ENCODE data around the gene CLEC10A.
"Not testable (repeated sequence)": the region's sequence is repeated elsewhere in the genome, so short reads cannot be mapped to it uniquely, and the experiment has no call there.

CLEC10A gene, protein sequence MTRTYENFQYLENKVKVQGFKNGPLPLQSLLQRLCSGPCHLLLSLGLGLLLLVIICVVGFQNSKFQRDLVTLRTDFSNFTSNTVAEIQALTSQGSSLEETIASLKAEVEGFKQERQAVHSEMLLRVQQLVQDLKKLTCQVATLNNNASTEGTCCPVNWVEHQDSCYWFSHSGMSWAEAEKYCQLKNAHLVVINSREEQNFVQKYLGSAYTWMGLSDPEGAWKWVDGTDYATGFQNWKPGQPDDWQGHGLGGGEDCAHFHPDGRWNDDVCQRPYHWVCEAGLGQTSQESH

DNA sequence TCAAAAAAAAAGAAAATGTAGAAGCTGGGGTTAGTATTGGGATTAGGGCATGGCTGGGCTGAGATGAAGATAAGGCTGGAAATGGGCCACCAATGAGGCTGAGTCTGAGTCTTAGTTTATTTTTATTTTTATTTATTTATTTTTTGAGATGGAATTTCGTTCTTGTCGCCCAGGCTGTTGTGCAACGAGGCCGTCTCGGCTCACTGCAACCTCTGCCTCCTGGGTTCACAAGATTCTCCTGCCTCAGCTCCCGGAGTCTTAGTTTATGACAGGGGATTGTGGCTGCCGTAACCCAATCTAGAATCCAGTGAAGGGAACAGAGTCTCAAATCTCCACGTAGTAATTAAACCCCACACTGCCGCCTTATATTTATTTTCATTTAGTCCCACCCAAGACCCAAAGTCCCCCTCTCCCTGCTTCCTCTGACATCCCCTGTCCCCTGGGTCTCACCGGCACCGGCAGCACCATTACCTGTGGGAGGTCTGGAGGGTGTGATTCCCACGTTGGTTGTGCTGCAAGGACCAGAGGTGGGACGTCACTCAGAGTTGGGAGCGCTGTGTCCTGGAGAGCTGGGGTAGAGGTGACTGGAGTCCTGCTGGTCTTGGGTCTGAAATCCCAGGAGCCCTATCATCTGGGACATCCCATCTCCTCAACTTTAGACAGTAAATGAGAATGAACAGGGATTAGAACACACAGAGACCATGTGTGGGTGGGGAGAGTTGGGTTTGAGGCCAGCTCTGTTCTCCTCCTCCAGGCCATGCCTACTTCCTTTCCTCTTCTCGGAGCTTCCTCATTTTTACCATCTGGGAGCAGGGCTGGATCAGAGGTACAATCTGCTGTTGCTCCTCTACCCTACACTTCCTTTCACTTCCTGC lies at the start of gene CLEC10A:
Gene CLEC10A (minus strand): TSS at position 671 of the 875 bp plus-strand sequence. CDS start 1,439 bp downstream, outside the sequence.
- DNase-seq (ENCODE audit: low spot score): no peak

DNA sequence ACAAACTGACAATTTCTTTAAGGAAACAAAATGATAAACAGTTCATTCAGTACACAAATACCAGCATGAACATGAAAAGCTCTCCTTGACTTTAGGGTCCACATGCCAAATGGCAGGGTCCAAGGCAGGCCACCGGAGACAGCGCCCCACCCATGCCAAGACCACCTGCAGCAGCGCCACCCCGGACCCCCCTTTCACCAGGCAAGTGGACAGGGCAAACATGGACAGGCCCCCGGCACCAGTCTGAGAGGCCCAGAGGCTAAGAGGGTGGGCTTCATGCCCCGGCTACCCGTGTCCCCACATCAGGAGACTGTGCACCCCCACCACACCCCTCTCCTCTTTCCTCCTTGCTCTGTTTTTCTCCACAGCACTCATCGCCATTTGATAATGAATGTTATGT lies 49.3 kb upstream of the CLEC10A start:
- no peak for DNase-seq (ENCODE audit: low spot score)

DNA sequence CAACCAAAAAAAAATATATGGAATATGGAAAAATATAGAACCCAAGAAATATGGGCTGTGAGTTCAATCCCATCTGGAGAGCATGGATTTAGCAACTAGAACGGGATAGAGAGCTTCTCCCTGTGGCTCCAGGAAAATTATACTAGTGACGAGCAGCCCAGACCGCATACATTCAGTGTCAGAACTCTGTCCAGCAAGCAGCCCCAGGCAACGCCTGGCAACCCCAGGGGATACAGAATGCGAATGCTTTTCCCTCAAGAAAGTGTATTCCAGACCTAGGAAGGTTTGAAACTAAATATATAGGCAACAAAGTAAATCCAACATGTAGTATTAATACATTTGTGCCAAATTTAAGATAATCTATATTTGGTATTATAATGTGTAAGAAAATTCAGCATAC lies 48.1 kb upstream of the CLEC10A start:
- DNase-seq (ENCODE audit: low spot score): no peak

DNA sequence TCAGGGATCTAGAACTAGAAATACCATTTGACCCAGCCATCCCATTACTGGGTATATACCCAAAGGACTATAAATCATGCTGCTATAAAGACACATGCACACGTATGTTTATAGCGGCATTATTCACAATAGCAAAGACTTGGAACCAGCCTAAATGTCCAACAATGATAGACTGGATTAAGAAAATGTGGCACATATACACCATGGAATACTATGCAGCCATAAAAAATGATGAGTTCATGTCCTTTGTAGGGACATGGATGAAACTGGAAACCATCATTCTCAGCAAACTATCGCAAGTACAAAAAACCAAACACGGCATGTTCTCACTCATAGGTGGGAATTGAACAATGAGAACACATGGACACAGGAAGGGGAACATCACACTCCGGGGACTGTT lies 47.5 kb upstream of the CLEC10A start:
- not testable (repeated sequence) for DNase-seq (ENCODE audit: low spot score)

DNA sequence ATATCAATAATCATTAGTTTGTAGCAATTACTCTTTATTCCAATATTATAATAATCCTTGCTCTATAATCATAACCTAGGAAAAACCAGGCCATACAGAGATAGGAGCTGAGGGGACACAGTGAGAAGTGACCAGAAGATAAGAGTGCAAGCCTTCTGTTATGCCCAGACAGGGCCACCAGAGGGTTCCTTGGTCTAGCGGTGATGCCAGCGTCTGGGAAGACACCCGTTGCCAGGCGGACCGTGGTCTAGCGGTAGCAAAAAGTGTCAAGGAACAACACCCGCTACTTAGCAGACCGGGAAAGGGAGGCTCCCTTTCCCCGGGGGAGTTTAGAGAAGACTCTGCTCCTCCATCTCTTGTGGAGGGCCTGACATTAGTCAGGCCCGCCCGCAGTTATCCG lies 46.3 kb upstream of the CLEC10A start:
- not testable (repeated sequence) for DNase-seq (ENCODE audit: low spot score)

DNA sequence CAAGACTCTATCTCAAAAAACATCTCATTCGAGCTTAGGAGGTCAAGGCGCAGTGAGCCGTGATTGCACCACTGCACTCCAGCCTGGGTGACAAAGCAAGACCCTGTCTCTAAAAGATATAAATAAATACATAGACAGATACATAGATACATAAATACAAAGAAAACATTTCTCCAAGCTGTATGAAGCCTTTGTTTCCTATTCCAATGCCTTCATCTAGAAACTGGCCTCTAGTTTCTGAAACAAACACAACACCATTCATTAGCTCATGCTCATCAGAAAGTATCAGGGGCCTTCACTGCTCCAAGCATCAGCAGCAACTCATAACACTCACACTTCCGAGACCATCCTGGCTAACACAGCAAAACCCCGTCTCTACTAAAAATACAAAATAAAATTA lies 44.9 kb upstream of the CLEC10A start:
- DNase-seq (ENCODE audit: low spot score): no peak

DNA sequence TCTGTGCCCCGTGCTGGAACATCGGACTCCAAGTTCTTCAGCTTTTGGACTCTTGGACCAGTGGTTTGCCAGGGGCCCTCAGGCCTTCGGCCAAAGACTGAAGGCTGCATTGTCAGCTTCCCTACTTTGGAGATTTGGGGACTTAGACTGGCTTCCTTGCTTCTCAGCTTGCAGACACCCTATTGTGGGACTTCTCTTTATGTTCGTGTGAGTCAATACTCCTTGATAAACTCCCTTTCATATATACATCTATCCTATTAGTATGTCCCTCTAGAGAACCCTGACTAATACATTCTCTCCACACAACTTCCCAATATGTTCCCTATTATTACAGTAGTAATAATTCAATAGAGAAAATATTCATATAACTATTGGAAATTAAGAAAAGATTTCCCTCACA lies 43.8 kb upstream of the CLEC10A start:
- DNase-seq (ENCODE audit: low spot score): no peak

DNA sequence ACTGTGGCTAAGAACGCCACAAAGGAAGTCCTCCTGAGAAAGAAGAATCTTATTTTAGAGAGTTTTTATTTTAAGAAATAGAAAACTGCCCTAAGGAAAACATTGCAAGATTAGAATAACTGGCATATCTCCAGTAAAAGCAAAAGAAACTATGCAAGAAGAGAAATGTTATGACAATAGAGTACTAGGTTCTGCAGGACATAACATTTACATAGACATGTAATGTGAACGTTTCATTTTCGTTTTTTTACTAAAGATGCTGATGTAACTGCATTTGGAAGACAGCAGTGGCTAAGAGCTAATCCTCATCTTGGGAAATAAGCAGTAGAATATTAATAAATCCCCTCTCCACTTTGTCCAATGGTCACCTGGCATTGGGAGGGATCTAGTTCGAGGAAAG lies 42.3 kb upstream of the CLEC10A start:
- no peak for DNase-seq (ENCODE audit: low spot score)

DNA sequence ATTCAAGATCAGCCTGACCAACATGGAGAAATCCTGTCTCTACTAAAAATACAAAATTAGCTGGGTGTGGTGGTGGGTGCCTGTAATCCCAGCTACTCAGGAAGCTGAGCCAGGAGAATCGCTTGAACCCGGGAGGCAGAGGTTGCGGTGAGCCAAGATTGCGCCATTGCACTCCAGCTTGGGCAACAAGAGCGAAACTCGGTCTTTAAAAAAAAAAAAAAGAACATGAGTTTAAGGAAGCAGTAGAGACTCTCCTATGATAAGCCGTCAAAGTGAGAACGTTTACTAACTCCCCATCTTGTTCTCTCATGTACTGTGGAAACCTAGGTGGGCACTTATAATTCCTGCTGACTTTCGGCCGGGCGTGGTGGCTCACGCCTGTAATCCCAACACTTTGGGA lies 40.6 kb upstream of the CLEC10A start:
- not testable (repeated sequence) for DNase-seq (ENCODE audit: low spot score)

DNA sequence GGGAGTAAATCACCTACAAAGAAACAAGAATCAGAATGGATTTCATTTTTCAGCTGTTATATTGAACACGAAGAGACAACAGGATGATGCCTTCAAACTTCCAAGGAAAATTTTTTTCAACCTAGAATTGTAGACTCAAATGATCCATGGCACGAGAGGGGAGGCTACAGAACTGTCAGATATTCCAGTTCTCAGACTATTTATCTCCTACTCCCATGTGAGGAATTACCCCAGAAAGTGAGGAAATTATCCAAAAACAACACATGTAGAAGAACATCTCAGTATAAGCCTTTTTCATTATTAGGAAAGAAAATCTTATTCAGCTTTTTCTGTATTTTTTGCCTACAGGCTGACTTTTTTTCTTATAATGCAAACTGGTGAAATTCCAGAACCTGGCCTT lies 40.1 kb upstream of the CLEC10A start:
- DNase-seq (ENCODE audit: low spot score): no peak

DNA sequence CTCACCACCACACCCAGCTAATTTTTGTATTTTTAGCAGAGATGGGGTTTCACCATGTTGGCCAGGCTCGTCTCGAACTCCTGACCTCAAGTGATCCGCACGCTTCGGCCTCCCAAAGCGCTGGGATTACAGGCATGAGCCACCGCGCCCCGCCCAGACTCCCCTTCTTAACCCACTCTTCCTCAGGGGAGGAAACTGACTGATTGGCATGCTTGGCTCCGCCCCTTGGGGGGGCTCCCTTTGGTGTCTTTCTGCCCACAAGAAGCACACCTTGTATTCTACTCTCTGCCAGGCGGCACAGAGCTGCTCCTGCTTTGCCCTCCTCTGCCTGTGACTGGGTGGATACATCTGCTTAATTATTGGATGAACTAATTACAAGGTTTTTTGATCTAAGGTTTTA lies 39.3 kb upstream of the CLEC10A start:
- DNase-seq (ENCODE audit: low spot score): no peak

DNA sequence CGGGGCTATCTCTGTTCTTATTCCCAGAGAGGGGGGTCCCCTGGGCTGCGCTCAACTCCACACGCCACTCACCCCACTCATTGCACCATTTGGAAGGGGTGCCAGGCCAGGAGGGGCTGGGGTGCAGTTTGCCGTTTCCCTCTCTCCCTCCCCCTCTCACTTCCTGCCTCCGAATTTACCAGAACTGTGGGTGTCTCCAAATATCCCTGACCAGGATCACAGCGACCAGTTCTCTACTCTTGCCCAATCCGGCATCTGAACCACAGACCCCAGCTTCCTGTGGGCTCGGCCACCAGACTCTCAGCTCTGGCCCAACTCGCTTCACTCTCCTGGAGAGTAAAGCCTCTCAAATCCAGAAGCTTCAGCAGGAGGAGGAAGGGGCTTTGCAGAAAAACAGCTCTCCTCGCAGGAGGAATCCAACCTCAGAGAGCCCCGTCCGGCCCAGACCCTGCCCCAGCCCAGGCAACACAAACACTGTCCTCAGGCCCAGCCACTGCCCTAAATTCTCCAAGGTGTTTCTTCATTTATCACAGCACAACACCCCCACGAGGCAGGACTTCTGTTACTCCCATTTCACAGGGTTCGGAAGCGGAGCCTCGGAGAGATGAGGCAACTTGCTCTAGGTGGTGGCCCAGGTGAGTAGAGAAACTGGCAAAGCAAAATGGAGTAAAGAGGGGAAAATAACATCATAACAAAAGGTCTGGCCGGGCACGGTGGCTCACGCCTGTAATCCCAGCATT lies 35.0 kb upstream of the CLEC10A start:
- DNase-seq (ENCODE audit: low spot score): no peak

DNA sequence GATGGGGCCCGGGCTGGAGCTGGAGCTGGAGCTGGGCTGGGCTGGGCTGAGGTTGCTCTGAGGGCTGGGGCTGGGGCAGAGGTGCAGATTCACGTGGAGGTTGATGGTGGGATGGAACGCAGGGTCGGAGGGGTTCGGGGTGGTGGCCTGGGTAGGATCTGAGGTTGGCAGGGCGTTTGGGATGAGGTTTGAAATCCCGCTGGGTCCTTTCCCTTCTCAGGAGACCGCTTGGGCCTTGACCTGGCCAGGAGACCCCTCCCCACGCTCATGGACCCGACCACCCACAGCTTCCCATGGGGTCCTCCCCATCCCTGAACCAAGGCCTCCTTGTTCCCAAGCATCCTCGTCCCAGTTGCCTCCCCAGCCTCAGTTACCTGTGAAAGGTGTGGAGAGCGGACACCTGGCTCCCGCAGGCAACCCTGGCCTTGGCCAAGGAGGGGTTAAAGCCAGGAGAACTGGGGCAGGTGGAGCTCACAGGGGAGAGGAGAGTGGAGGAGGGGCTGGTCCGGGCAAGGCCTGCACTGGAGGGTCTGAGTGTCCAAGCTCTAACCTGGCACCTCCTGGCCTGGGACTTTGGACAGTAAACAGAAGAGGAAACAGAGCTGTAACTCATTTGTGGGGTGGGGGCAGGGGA lies 34.3 kb upstream of the CLEC10A start, which contains the start of gene ASGR2:
Gene ASGR2 (minus strand): TSS at position 582 of the 634 bp plus-strand sequence. CDS start 582 bp downstream, outside the sequence.
- no peak for DNase-seq (ENCODE audit: low spot score)

DNA sequence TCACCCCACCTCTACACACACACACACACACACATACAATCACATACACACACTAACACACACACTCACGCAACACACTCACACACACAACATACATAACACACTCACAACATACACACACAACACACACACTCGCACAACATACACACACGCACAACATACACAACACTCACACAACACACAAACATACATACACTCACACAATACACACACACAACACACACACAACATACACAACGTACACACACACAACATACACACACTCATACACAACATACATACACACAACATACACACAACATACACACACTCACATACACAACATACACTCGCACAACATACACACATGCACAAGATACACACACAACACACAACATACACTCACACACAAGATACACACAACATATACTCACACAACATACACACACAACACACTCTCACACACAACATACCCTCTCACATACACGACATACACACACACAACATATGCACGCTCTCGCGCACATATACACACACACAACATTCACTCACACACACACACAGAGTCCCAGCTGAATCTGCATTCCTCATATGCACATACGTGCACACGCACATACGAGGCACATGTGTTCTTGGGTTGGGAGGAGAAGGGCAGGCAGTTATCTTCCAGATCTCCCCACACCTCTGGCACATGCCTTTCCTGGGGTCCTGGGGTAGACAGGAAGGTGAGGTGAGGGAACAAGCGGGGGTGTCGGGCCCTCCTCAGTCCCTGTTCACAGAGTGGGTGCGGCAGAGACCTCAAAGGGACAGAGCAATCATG lies 33.4 kb upstream of the CLEC10A start:
- no peak for DNase-seq (ENCODE audit: low spot score)

DNA sequence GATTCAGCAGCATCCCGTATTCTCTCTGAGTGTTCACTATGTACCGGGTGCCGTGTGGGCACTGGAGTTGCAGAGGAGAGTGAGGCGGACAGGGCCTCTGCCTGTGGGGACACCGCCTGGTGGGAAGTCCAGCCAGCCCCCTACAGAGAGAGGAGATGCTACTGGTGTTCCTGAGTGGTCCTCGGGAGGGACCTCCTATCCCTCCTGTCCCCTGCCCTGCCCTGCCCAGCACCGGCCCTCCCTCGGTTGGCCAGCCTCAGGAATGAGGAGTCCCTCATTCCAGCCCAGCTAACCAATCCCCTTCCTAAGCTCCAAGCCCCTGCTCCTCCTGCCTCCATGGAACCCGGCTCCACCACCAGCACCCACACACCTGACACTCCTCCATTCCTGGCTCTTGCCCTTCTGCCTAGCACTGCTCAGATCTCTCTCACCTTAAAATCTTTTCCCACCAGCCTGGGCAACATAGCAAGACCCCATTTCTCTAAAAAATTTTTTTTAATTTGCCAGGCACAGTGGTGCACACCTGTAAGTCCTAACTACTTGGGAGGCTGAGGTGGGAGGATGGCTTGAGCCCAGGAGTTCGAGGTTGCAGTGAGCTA lies 32.6 kb upstream of the CLEC10A start:
- DNase-seq (ENCODE audit: low spot score): no peak

DNA sequence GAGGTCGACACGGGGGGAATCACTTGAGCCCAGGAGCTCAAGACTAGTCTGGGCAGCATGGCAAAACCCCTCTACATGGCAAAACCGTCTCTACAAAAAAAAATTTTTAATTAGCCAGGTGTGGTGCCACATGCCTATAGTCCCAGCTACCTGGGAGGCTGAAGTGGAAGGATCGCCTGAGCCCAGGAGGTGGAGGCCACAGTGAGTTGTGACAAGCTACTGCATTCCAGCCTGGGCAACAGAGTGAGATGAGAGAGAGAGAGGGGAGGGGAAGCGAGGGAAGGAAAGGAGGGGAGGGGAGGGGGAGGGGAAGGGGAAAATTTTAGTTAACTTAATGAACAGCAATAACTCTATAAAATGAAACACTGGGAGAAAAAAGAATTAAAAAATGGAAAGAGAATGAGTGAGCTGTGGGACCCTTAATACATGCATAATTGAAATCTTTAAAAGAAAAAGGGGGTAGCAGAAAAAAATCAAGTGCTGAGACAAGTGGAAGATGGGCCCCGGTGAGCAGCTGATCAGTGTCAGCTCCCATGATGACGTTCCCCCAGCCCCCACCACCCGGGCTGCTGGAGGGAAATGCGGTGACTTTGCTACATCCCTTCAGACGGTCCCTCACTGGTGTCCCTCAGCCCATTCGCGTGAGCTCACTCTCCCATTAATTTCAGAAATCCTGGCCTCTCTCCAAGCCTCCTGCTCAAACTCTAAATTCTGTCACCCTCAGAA lies 31.9 kb upstream of the CLEC10A start:
- no peak for DNase-seq (ENCODE audit: low spot score)

DNA sequence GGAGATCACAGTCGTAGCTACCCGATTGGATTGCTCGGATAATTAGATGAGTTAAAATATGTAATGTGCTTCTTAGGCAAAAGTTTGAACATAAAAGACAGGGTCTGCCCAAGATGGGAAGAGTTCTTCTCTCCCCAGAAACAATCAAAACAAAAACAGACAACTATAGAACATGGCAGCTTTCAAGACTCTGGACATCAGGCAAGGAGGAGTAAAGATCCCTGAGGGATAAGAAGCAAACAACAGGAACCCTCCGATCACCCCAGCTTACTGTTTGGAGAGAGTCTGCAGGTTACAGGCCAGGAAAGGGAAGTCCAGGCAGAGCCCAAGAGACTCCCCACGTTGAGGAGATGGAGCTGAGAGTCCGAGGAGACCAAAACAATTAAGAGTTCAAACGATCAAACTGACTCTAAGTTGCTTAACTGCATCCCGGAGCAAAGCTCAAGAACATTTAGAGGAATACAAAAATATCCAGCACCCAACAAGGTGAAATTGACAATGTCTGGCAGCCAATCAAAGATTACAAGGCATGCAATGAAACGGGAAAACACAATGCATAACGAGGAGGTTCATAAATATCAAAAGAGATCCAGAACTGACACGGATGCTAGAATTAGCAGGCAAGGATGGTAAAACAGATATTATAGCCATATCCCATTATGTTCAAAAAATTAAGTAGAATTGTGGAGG lies 30.7 kb upstream of the CLEC10A start:
- no peak for DNase-seq (ENCODE audit: low spot score)

DNA sequence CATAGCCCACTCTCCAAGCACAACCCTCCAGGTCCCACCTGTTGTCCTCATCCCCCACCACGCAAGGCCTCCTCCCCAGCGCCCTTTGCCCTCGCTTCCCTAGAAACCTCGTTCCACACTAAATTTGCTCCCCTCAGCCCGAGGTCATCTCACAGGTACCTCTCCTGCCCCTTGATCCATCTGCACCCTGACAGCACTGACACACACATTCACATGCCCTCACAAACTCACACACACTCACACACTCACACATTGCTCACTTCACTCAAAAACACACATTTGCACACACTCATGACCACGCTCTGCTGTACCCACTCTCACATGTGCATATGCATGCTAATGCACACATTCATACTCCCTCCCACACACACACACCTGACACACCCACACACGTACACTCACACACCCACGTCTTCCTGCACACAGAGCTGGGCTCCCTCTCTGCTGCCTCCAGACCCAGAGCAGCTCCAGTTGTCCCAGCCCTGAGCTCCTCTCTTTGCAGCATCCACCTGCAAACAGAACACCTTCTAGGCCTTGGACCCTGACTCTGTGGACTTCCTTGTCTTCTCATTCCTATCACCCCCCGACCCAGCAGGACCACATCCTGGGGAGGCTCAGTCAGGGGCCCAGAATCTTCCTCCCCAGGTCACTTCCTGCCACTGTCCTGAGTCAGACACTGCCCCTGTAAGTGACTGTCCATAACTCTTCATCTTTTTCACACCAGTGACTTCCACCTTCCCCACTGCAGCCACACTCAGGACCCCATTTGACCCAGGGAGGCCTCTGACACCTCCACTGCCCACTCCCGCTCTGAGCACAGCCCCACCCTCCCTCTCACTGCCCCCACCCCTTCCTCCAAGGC lies 29.6 kb upstream of the CLEC10A start:
- DNase-seq (ENCODE audit: low spot score): no peak

DNA sequence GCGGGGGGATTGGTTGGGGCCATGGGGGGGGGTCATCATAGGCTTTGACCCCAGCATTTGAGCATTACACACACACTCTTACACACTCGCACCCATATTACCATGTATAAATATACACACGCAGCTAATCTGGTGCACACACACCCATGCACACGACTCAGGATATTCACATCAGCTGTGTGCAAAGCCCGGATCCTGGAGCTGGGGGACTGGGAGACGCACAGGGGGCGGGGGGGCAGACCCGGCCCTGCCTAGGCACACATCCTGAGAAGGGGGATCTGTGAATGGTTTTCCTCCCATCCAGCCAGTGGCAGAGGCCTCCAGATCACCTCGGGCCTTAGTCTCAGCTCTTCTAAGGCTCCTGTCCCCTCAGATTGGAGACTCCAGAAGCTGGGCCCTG lies 28.9 kb upstream of the CLEC10A start:
- DNase-seq (ENCODE audit: low spot score): no peak

Data from D341Med (cell line).